DMS 273 (cell line): ENCODE results near the gene FBXO8.
A peak's percentile ranks its signal among the peaks of the same experiment; 100 is the strongest.

Source experiments
- DNase-seq: peaks from one replicate; lab custom pipeline; 2025; ENCODE audit not compliant: unreplicated experiment; lab: John Stamatoyannopoulos, UW

FBXO8 gene

GRCh38 chr4:174210952-174211490 is 72.4 kb downstream of the FBXO8 start:
- DNase-seq: no peak

- DNase-seq: peak; percentile 1
These were observed 73.1 kb downstream of the FBXO8 start for GRCh38 chr4:174210354-174210753.

GRCh38 chr4:174209341-174209740 is 74.1 kb downstream of the FBXO8 start:
- no peak for DNase-seq

DNA sequence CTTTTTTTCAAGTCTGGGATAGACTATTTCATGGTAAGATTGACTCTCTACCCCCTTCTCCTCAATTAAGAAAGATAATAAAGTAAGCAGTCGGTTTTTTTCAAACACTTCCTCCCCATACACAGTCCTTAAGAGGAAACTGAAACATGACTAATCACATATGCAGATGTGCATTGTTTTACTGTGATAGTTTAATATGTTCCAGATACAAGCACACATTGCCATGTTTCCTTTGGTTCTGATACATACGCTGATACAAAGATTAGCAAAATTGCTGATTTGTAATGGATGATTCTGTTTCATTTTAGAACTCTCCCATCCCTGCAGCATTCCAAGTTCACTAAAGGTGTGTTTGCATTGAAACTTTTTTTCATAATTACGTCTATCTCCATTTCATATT is 76.1 kb downstream of the FBXO8 start:
- DNase-seq: no peak

DNA sequence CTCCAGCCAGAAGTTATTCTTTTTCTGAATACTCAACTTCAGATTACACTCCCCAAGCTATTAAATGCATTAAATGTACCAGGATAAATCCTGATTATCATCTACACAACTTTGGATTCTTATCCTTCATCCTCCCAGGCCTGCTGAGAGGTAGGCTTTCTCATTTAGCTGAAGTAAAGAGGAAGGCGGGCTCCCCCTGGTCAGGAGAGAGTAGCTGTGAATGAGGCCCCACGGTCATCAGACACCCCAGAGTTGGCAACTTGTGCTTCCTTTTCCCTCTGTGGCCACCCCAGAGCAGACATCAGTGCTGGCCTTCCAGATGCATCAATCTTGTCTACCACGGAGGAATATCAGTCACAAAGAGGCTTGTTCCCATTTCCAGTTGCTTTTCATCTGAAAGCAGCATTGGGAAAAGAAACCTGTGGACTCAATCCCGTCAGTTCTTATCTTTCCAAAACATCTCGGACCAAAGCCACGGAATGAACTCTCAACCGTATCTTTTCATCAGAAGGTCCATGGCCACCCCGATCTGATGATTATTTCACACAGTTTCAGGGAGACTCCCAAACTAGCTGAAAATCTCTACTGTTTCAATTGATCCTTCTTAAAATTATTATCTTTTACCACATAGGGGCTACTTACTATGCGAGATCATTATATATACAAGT is 79.2 kb downstream of the FBXO8 start:
- no peak for DNase-seq

- DNase-seq: no peak
These were observed 81.6 kb downstream of the FBXO8 start for GRCh38 chr4:174201871-174202270.

DNA sequence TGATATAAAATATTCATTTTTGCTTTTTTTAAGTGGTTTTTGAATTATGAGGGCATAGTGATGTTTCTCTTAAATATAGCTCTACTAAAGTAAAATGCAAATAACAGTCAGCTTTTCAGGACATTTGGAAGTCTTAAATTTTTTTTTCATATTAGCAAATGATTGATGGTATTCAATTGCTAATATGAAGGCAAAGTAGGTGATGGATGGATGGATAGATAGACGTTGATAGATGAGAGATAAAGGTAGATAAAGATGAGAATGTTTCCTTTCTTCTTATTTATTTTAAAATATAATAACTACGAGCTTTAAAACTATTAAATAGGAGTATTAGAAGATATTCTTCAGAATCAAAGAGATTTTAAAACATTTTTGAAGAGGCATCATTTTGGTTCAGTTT is 83.7 kb downstream of the FBXO8 start:
- DNase-seq: no peak

GRCh38 chr4:174198828-174199227 is 84.6 kb downstream of the FBXO8 start:
- DNase-seq: no peak

GRCh38 chr4:174198396-174198795 is 85.1 kb downstream of the FBXO8 start:
- DNase-seq: no peak

DNA sequence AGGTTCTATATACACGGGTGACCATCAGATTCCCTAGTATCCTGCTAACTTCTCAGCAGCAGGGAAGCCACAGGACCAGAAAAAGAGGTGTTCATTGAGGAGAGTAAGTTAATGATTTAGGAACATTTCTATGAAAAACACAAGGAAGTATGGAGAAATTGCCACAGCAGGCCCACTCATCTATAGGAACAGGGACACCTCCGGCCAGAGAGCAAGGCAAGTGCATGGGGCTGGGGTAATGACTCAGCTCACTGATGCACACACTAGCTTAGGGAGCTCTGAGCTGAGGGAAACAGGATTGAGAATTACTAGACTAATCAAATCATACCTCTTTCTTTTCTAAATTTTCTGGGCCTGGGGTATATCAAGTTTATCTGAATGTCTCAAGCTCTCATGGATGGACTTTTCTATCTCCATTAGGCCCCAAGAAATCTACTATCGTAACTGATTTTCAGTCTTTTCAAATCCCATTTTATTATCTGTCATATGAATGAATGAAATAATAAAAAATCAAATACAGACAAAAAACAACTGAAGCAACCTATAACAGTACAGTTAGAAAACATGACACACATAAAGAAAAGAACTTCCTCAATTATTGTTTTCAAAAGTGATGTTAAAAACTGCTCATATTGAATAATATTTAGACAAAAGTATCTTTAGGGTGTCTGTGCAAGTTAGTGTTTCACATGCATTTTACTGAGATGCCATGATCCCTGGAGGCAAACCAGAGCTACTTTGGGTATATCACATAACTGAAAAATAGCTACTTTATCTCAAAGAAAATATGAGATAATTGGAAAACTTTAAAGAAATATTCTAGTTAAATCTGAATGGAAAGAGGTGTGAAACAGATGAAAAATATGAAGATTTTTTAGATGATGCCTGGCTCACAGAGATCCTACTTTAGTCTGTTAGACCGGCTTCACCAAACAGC is 89.8 kb downstream of the FBXO8 start:
- no peak for DNase-seq

GRCh38 chr4:174192943-174193342 is 90.5 kb downstream of the FBXO8 start:
- DNase-seq: no peak

DNA sequence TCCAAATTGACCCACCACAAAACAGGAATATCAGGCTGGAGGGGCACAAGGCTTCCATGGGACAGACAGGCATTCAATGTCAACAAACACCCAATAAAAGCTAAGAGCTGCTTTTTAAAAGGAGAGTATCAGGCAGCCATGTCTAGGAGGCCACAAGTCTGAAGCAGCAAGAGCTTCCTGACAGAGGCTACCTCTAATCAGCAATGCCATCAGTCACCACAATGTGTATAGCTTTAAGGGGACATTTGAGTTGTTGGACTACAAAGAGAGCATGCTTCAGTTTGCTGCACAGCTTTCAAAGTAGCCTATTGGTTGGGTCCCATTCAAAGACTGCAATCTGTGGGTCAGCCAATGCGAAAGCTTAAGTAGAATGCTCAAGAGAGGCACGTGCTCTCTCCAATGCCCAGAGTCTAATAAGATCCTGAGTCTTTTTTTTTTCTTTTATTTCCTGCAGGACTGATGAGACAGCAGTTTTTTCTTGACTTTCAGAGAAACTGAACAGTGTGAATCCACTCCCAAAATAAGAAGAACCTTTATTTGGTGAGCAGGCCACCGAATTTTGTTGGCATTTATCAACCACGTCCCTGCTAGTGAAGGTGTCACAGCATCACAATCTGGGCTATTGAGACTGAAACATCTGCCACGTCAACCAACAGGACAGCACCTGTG is 92.5 kb downstream of the FBXO8 start:
- DNase-seq: no peak

- no peak for DNase-seq
These were observed 94.0 kb downstream of the FBXO8 start for GRCh38 chr4:174189392-174190015.
